ENCODE data around the gene ECSCR. TPM values are rescaled to one million over a fixed set of nuclear protein-coding genes. Genes with fewer than 3 reads are reported as not detected.

ECSCR gene
- total and polyA plus RNA-seq, 2 donors (not counting 1 experiment from before 2014, with no cell fraction given): not detected

DNA sequence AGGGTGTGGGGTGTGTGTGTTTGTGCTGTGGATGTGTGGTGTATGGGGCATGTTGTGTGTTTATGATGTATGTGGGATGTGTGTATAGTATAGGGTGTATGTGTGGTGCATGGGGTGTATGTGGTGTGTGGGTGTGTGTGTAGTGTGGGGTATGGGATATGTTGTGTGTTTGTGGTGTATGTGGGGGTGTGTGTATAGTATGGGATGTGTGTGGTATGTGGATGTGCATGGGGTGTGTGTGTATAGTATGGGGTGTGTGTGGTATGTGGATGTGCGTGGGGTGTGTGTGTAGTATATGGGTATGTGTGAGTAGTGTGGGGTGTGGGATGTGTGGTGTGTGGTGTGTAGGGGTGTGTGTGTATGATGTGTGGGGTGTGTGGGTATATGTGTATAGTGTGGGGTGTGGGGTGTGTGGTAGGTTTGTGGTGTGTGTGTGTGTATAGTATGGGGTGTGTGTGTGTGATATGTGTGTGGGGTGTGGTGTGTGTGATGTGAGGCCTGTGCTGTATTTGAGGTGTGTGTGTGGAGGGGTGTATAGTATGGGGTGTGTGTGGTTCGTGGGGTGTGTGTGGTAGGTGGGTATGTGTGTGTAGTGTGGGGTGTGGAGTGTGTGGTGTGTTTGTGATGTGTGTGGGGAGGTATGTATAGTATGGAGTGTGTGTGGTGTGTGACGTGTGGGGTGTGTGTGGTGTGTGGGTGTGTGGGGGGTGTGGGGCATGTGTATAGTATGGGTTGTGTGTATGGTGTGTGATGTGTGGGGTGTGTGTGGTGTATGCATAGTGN is 10.5 kb downstream of the ECSCR start:
- WGBS (ENCODE audit: insufficient coverage): 81% methylated on average over 3 of the region's 3 CpGs
- Histone ChIP-seq H3K9ac (ENCODE audit: low read length) (no peak overlapping the region), H3K4me2 (replicated peaks; ENCODE audit: low read depth, low read length, poor library complexity, severe bottlenecking) (no peak overlapping the region), H4K20me1 (ENCODE audit: control insufficient read depth, insufficient read depth, low read length, poor library complexity, severe bottlenecking) (no peaks in the 10 kb centered on the region), H3K79me2 (ENCODE audit: control insufficient read depth, insufficient read depth, low read length) (no peaks in the 10 kb centered on the region), H3K4me1 (ENCODE audit: control insufficient read depth in 2 of 2, insufficient read depth in 2 of 2, low read length in 2 of 2) (peaks cover 10 to 12% of the 10 kb centered on the region in 2 donors), H3K27me3 (replicated peaks in 1 of 4; ENCODE audit: control extremely low read depth in 1 of 4, control insufficient read depth in 3 of 4, insufficient read depth in 4 of 4, low read length in 3 of 4) (no peaks in the 10 kb centered on the region), H3K36me3 (replicated peaks in 1 of 2; ENCODE audit: control extremely low read depth in 1 of 2, control insufficient read depth in 1 of 2, extremely low read depth in 1 of 2, insufficient read depth in 2 of 2, low read length in 1 of 2) (no peaks in the 10 kb centered on the region), H3K9me3 (ENCODE audit: control extremely low read depth in 1 of 3, control insufficient read depth in 2 of 3, insufficient read depth in 1 of 3, low read length in 2 of 3) (no peaks in the 10 kb centered on the region), H3K27ac (ENCODE audit: low read length in 2 of 2) (no peak overlapping the region), H2AFZ (ENCODE audit: insufficient read depth, low read depth, low read length, poor library complexity, severe bottlenecking) (no peak overlapping the region), H3K4me3 (ENCODE audit: control extremely low read depth in 1 of 5, extremely low read depth in 1 of 5, insufficient read depth in 1 of 5, low read depth in 2 of 5, low read length in 4 of 5) (no peak overlapping the region)
- POLR2A ChIA-PET: no interaction called here
- Mint-ChIP-seq H3K4me3 (no peak overlapping the region), H3K27ac (no peak overlapping the region), H3K27me3 (no peaks in the 10 kb centered on the region), H3K9me3 (ENCODE audit: insufficient read depth) (no peaks in the 10 kb centered on the region), H3K4me1 (peaks cover 13% of the 10 kb centered on the region)
- no peak for ATAC-seq (ENCODE audit: low read depth)
- no peak for DNase-seq
- CTCF ChIA-PET: no interaction called here
- intact Hi-C loops (cut with micrococcal nuclease): no loop called here
- TF ChIP-seq CTCF (IDR thresholded peaks at IDR 0.05) (no peak), EZH2 (IDR thresholded peaks at IDR 0.05; ENCODE audit: borderline replicate concordance, insufficient read depth, low read depth, low read length, poor library complexity, severe bottlenecking) (no peak)

GRCh38 chr5:139451176-139451575 is 11.4 kb downstream of the ECSCR start:
- H3K4me1 ChIP-seq (ENCODE audit: control insufficient read depth in 2 of 2, insufficient read depth in 2 of 2, low read length in 2 of 2): peaks cover 10 to 12% of the 10 kb centered on the region in 2 donors

More at GRCh38 chr5:139451176-139451575, 11.4 kb downstream of the ECSCR start:
- peaks cover 13% of the 10 kb centered on the region for H3K4me1 Mint-ChIP-seq
- Histone ChIP-seq H3K36me3 (replicated peaks in 1 of 2; ENCODE audit: control extremely low read depth in 1 of 2, control insufficient read depth in 1 of 2, extremely low read depth in 1 of 2, insufficient read depth in 2 of 2, low read length in 1 of 2) (no peaks in the 10 kb centered on the region), H3K79me2 (ENCODE audit: control insufficient read depth, insufficient read depth, low read length) (no peaks in the 10 kb centered on the region), H3K9me3 (ENCODE audit: control extremely low read depth in 1 of 3, control insufficient read depth in 2 of 3, insufficient read depth in 1 of 3, low read length in 2 of 3) (no peaks in the 10 kb centered on the region), H4K20me1 (ENCODE audit: control insufficient read depth, insufficient read depth, low read length, poor library complexity, severe bottlenecking) (no peaks in the 10 kb centered on the region), H2AFZ (ENCODE audit: insufficient read depth, low read depth, low read length, poor library complexity, severe bottlenecking) (no peak overlapping the region), H3K27ac (ENCODE audit: low read length in 2 of 2) (no peak overlapping the region), H3K9ac (ENCODE audit: low read length) (no peak overlapping the region), H3K4me2 (replicated peaks; ENCODE audit: low read depth, low read length, poor library complexity, severe bottlenecking) (no peak overlapping the region), H3K27me3 (replicated peaks in 1 of 4; ENCODE audit: control extremely low read depth in 1 of 4, control insufficient read depth in 3 of 4, insufficient read depth in 4 of 4, low read length in 3 of 4) (no peaks in the 10 kb centered on the region), H3K4me3 (ENCODE audit: control extremely low read depth in 1 of 5, extremely low read depth in 1 of 5, insufficient read depth in 1 of 5, low read depth in 2 of 5, low read length in 4 of 5) (no peak overlapping the region)
- intact Hi-C loops (cut with micrococcal nuclease): no loop called here
- no peaks in the 10 kb centered on the region for H3K27me3 Mint-ChIP-seq
- H3K27ac Mint-ChIP-seq: no peak overlapping the region
- no peaks in the 10 kb centered on the region for H3K9me3 Mint-ChIP-seq (ENCODE audit: insufficient read depth)
- DNase-seq (no peak), ATAC-seq (ENCODE audit: low read depth) (no peak)
- POLR2A ChIA-PET: no interaction called here
- H3K4me3 Mint-ChIP-seq: no peak overlapping the region
- 97% methylated on average over 2 of the region's 2 CpGs for WGBS (ENCODE audit: insufficient coverage)
- TF ChIP-seq CTCF (IDR thresholded peaks at IDR 0.05) (no peak), EZH2 (IDR thresholded peaks at IDR 0.05; ENCODE audit: borderline replicate concordance, insufficient read depth, low read depth, low read length, poor library complexity, severe bottlenecking) (no peak)
- CTCF ChIA-PET: no interaction called here

Measured in B cell (primary cell).